GM18520 (cell line): Measurements from ENCODE around the gene KCTD21.
"Not testable (repeated sequence)": the region's sequence is repeated elsewhere in the genome, so short reads cannot be mapped to it uniquely, and the experiment has no call there.

Experiments used
- ATAC-seq: cut with Tn5 transposase; IDR thresholded peaks from one replicate; pipeline ENCODE4 v1.9.1; 2021; ENCODE audit not compliant: unreplicated experiment

KCTD21 gene

GRCh38 chr11:78179459-78180071 lies 8.9 kb downstream of the KCTD21 start:
- ATAC-seq: no peak

GRCh38 chr11:78177216-78177615 lies 11.2 kb downstream of the KCTD21 start:
- no peak for ATAC-seq

GRCh38 chr11:78176605-78177141 lies 11.8 kb downstream of the KCTD21 start:
- ATAC-seq: no peak

- ATAC-seq: not testable (repeated sequence)
Measured at GRCh38 chr11:78175862-78176261, 12.6 kb downstream of the KCTD21 start.

- ATAC-seq: no peak
Measured at GRCh38 chr11:78171951-78172350, 16.5 kb downstream of the KCTD21 start.

- no peak for ATAC-seq
Measured at GRCh38 chr11:78170874-78171549, 17.4 kb downstream of the KCTD21 start.

GRCh38 chr11:78170413-78170812 lies 18.0 kb downstream of the KCTD21 start:
- ATAC-seq: no peak

GRCh38 chr11:78168539-78169477 lies 19.6 kb downstream of the KCTD21 start:
- ATAC-seq: no peak

- ATAC-seq: no peak
Measured at GRCh38 chr11:78166855-78167469, 21.5 kb downstream of the KCTD21 start.

- no peak for ATAC-seq
Measured at GRCh38 chr11:78164471-78164870, 24.0 kb downstream of the KCTD21 start.

- no peak for ATAC-seq
Measured at GRCh38 chr11:78163828-78164227, 24.6 kb downstream of the KCTD21 start.

- ATAC-seq: no peak
Measured at GRCh38 chr11:78161962-78162371, 26.5 kb downstream of the KCTD21 start.

- ATAC-seq: no peak
Measured at GRCh38 chr11:78161346-78161745, 27.1 kb downstream of the KCTD21 start.

GRCh38 chr11:78160557-78160956 lies 27.9 kb downstream of the KCTD21 start:
- no peak for ATAC-seq

GRCh38 chr11:78158987-78159652 lies 29.3 kb downstream of the KCTD21 start:
- no peak for ATAC-seq

GRCh38 chr11:78156127-78156844 lies 32.1 kb downstream of the KCTD21 start:
- no peak for ATAC-seq

- no peak for ATAC-seq
Measured at GRCh38 chr11:78151804-78152203, 36.6 kb downstream of the KCTD21 start.

GRCh38 chr11:78150754-78151153 lies 37.7 kb downstream of the KCTD21 start:
- no peak for ATAC-seq

GRCh38 chr11:78150346-78150745 lies 38.1 kb downstream of the KCTD21 start:
- ATAC-seq: no peak

- ATAC-seq: no peak
Measured at GRCh38 chr11:78149646-78150045, 38.8 kb downstream of the KCTD21 start.
